CD4-positive, alpha-beta T cell treated with Interleukin-4 for 4 hours (primary cell): ENCODE measurements around the gene PLPP4.
"Not testable (repeated sequence)": the region's sequence is repeated elsewhere in the genome, so short reads cannot be mapped to it uniquely, and the experiment has no call there.

Source experiments
- DNase-seq: peaks from one replicate; pipeline ENCODE4 v3.0.0-alpha.2; 2020

PLPP4 gene

DNA sequence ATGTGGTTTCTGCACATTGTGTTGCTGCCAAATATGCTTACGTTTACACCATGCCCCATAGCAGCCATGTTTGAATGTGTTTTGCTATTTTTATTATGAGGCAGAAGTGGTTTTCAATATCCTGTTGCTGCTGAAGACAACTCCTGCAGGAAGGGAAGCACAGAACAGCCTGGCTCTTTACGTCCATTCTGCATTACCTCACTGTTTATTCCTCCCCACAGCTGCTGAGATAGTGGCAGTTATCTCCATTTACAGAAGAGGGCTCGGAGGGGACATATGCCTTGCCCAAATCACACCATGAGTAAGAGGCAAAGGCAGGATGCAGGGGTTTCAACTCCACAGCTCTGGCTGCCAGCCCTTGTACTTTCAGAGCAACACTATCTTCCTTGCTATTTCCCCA, 35.3 kb downstream of the PLPP4 start:
- no peak for DNase-seq

DNA sequence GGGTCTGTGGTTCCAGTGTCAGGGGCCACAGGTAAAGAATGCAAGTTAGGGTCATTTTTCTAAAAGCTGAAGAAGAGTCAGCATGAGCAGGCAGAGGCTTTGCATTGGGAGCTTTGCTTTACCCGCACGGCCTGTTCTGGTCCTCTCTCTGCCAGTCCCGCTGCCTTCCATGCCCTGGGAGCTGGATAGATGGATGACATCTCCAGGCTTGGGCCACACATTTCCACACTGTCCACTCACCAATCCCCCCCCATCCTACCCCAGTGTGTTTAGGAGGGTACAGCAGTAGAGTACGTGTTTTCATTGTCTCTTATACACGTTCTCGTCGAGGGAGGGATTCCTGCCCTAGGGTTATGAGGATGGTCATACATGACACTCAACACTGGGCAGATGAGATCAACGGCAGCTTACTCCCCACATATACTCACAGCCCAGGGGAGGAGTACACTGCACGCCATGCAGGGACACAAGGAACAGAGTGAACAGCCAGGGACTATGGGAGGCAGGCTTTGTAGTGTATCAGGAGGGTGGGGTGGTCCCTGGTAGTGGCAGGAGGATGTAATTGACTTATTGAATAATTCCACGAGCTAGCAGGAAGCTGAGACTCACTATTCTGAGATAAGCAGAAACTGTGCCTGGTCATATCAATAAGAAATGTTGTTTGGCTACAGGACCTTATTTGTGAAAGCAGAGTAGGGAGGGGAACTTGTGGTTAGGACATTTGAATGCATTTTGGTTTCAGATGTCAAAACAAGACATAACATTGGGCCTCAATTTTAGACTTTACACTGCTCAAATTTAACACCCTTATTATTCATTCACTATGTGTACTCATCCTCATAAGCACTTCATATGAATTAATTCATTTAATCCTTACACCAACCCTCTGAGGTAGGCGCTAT, 36.6 kb downstream of the PLPP4 start:
- DNase-seq, result no peak

DNA sequence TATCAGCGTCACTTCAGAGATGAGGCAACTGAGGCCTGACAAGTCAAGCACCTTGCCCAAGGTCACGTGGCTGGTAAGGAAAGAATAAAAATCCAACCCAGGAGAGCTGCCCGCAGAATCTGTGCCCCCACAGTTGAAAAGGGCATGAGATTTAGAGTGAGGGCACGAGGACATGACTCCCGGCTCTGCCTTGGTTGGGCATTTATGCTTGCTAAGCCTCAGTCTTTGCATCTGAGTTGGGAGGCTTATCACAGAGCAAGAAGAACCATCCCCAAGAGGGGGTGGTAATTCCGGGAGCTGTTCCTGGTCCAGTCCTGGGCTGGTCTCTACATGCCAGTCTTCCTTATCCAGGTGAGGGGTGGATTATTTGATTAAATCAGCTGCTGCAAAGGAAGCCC, 37.3 kb downstream of the PLPP4 start:
- no peak for DNase-seq

DNA sequence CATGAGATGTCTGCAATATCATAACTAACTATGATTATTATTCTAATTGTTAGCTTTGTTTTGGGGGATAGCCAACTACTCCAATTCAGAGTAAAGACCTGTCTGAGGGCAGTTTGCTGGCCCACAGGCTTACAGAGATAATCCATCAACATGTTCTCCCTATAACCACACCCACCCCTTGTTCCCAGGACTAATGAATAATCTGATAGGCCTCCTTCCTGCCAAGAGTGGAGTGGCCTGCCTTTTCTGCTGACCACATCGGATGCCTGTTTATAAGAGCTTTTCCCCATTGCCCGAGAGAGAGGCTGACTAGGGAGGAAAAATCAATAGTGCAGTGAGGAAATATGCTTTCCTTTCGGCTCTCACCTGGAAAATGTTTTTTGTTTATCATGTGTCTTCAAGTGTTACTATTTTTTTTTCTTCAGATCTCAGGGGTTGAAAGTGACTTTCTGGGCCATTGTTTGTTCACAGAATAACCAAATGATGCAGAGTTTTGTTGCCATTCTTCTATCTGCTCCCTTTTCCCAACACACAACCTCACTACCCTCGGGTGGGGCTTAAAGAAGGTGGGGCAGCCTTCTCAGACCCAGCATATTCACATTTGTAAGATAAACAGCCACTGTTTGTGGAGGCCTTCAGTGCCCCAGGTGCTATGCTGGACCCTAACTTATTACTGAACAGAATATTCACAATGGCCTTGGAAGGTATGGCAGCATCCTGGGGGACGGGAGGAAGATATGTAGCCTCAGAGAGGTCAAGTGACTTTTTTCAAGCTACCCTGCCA, 38.4 kb downstream of the PLPP4 start:
- no peak for DNase-seq

DNA sequence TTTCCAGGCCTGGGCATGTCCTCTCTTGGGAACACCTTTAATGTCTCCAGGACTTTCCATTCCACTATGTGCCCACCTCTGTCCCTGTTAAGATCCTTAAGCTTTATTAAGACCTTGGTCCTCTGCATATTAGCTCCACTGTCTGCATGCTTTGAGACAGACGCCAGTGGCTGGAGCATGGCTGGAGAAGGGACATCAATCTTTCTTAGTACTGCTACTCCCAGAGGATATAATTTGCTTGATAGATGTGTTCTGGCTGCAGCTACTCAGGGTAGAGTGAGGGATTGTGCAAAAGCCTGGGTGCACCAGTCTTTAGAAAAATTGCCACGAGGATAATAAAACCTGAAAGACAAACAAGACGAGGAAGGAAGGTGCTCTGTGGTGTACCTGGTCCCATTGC, 42.9 kb downstream of the PLPP4 start:
- DNase-seq, result no peak

DNA sequence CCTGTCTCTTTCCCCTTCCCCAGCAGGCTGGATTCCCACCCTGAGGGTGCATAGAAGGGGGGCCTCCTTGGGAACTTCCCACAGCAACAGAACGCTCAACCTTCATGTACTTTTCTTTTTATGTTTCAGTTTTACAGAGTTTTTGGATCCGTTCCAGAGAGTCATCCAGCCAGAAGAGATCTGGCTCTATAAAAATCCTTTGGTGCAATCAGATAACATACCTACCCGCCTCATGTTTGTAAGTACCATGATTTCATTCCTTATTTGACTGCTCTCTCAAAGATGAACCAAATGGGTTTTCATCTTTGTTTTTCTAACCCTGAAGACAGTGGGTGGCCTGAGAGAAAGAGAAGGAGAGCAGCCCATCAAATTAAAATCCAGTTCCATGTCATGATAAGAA, 46.7 kb downstream of the PLPP4 start:
- no peak for DNase-seq

DNA sequence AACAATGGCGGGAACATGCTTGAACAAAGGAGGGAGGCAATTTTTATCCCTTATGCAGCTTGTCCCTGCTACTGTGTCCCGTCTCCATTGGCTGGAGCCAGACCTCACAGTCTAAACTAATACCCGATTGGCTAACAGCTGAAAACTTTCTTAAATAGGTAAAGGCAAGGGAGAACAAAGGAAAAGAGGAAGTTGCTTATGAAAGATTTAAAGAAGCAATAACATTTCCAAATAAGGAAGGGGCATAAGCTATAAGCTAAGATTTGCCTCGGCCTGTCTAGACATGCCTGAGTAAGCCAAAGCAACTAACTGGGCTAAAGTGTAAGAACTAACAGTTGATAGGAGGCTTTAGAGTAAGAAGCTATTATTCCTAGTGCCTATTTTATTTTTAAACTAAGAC, 47.2 kb downstream of the PLPP4 start:
- not testable (repeated sequence) for DNase-seq

DNA sequence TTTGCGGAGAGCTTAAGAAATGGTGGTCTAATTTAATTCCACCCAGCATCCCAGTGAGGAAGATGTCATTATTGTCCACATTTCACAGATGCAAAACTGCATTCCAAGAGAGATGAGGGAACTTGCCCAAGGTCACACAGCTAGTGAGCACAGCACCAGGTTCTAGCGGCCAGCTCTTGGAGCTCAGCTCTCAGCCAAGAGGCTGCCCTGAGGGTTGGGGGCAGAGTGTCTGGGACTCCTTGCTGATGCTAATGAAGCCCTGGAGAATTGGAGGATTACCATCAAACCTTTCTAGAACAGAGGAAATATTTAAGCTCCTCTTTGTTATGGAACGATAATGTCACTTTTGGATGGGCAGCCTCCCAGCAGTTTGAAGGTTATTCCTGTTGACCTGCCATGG, 48.0 kb downstream of the PLPP4 start:
- DNase-seq, result no peak

DNA sequence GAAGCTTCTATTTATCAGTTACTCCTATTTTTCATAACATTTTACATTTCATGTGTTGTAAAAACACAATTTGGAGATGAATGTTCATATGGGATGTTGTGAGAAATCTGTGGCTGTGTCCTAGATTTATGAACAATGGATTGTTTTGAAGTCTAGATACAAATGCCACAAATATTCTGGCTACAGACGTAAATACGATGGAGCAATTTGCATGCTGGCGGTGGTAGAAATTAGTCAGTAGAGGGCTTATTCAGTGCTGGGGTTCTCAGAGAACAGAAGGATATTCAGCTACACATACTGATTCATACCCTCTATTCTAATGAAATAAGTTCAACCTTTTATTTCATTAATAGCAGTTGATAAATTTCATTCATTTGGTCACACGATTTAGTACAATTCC, 48.8 kb downstream of the PLPP4 start:
- no peak for DNase-seq

DNA sequence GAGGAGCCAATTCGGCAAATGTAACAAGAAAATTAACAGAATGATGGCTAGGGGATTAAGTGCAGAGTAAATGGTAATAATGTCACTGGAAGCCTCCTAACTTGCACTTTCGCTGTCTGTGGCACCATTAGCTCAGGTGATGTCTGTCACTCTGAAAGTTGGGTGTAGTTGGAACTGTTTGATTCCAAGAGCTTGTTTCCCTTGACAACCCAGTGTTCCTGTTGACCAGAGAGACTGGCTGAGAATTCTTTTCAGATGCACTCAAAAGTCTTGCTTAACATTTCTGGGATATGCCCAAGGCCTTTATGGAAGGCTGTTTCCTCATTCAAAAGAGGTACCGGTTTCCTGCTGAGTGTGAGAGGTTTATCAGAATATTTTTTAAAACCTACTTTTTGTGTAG, 49.6 kb downstream of the PLPP4 start:
- no peak for DNase-seq

DNA sequence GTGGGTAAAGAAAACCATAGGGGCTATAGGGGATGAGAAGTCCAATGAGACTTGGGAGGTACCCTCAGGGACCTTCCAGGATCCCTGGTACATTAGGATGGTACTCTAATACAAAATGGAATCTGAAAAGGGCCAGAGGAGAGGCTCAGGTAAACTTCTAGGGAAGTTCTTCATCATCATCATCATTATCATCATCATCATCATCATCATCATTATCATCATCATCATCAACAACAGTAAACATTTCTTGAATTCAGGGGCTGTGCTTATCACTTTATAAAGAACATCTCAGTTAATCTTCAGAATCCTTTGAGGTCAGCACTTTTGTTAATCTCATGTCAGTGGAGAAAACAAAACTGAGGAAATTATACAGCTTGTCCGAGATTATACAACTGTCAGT, 50.1 kb downstream of the PLPP4 start:
- no peak for DNase-seq

DNA sequence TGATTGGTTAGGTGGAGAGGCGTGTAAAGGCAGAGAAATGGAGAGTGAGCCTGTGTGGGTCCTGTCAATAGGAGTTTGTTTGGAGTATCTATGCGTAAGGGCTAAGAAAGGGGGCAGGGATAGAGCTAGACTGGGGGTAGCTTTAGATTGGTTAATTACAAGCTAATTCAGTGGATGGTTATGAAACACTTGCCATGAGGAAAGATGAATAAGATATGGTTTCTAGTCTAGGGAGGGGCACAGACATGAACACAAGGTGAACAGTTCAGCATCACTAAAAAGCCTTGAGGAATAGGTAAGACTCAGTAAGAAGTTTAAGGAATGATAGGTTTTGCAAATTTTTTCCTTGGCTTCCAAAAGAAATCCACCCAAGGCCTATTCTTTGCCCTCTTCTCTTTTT, 50.6 kb downstream of the PLPP4 start:
- DNase-seq, result no peak

DNA sequence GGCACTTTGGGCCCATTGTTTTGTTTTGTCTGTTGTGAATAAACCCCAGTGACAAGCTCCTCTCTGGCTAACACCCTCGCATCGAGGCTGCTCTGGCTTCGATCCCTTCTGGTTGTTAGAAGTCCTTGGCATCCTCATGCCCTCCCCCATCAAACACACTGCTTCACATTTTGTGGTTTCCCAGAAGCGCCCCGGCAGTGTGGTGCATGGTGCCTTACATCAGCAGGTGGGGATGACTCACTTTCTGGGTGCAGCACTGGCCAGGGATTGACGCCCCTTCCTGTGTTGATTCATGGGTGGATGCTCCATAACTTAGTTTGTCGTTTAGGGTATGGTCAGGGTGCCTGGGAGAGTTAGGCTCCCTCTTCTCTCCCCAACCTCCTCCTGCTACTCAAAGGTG, 51.4 kb downstream of the PLPP4 start:
- DNase-seq, result no peak

DNA sequence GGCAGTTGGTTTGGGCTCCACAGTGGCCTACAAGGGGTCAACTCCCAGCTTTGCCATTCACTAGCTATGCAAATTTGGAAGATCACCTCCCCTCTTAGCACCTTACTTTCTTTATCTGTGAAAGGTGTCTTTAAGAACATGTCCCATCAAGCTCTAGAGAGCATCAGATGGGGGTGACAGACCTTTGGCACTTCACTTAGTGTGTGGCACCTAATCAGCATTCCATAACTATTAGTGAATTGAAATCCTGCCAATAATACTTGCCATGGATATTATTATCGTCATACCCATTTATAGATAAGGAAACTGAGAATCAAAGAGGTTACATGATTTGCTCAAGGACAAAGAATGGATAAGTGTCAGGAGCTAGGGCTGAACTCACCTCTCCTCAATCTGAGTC, 51.9 kb downstream of the PLPP4 start:
- no peak for DNase-seq

DNA sequence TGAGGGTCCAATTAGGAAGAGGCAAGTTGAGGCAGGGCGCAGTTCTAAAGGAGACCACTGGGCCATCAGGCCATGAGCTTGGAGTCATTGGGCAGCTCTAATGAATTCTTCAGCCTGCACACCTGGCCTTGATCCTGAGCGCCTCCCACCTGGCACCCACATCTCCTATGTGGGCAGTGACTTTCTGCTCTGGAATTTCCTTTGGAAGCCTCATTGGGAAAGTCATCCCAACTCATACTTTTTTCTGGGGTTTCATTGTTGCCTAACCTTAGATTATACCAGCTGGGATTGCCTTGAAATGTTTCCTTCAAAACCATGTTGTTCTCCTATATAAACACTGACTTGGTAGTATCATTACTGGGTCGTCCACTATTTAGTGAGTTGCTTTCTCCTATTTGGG, 54.1 kb downstream of the PLPP4 start:
- no peak for DNase-seq

DNA sequence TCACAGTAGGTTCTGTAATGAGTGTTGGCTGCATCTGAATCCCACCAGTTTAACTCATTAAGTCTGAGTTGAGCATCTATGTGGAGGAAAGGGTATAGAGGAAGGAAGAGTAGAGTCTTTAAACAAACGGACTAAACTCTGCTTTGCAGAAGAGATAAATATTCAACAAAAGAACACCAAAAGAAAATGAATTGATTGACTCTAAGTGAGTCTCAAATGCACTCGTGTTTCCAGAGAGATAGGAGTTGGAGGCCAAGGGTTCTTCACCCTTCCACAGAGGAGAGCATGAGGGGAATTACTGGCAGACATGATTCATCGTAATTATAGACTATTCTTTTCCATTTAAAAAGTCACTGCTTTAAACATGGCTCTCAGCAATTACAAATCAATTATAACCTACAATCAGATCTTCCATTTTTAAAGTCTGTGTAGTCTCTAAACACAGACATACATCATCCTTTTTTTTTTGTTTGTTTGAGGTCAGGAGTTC, 56.3 kb downstream of the PLPP4 start:
- DNase-seq, result no peak

DNA sequence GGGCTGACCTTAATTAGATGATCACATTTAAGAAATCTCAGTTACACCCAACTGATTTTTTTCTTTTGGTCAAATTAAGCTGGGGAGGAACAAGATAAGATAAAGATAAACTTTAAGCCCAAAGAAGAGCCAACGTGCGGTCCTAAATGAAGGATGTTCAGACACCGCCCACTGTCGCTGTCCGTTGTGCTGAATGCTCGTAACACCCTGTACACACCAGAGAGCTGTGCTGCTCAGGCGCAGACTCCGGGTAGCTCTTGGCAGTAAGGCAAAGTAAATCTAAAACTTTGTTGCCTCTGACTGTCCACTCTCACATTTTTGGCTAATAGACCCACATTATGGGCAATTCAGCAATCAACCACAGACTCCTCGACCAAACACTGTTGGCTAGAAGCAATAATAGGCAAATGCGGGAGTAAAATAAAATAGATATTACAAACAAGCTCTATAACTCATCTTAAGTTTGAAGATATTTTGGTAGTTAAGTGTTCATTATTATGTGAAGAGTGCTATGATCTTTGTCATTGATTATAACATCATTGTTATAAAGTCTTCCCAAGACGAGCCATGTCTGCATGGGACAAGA, 57.1 kb downstream of the PLPP4 start:
- DNase-seq, result no peak

DNA sequence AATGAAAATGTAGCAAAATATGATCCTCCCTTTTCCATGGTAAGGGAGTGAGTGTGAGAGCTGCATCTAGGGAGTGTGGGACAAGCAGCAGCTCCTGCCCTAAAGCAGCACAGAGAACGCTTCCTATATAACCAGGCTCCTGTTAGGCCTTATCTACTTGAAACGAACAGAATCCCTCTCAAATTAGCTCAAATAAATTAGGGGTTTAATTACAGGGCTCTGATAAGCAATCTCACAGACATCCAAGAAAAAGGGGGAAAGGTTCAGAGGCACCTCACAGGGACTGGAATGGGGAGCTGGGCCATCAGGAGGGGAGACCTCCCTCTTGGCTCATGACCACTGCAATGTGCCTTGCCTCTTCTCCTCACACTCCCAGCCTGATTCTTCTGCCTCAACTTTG, 57.9 kb downstream of the PLPP4 start:
- DNase-seq, result no peak

DNA sequence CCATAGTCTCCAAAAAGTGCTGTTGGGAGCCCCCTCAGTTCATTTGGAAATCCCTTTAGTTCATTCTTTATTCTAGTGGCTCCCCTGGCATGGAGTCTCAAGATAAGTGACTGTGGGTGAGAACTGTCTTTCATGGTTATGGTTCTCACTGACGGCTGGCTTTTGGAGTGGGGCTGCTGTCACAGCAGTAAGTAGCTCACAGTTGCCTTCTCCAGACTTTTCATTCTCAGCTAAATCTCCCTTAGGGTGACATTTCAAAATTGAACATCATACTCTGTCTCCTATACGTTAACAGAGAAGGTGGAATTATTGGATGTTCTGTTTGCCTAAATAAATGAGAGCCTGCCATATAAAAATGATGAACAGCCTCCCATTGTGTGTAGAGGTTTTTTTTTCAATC, 58.7 kb downstream of the PLPP4 start:
- DNase-seq, result no peak

DNA sequence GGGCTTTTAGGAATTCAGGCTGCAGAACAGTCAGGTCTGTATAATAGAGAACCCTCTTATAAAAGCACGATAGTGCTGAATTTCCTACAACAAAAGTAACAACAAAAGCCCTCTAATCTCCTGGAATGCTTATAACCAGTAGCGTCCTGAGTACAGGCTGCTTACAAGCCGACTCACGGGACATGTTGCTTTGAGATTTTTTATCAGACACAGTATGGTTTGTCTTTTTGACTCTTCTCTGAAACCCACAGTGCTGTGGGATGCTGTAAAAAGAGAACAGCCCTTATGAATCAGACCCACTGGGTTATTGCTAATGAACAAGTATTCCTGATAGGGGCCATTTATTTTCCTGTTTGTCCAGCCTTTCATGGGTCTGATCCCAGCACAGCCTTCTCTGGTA, 59.4 kb downstream of the PLPP4 start:
- DNase-seq, result no peak

DNA sequence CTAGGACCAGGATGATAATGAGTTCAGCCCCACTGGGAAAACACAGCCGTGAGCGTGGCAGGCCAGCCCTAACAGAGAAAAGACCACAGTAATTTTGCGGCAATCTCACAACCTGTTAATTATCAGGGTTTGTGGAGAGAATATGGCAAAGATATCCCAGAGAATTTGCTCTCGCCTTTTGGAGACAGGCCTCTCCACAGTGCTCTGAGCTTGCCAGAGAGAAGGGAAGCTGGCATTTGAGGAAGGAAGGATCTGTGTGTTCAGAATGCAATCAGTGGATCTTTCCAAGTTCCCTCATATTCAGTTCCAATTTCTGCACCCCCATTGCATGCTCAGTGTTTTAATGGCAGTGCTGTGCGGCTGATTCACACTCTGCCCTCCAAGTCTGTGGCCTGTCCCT, 60.2 kb downstream of the PLPP4 start:
- no peak for DNase-seq

DNA sequence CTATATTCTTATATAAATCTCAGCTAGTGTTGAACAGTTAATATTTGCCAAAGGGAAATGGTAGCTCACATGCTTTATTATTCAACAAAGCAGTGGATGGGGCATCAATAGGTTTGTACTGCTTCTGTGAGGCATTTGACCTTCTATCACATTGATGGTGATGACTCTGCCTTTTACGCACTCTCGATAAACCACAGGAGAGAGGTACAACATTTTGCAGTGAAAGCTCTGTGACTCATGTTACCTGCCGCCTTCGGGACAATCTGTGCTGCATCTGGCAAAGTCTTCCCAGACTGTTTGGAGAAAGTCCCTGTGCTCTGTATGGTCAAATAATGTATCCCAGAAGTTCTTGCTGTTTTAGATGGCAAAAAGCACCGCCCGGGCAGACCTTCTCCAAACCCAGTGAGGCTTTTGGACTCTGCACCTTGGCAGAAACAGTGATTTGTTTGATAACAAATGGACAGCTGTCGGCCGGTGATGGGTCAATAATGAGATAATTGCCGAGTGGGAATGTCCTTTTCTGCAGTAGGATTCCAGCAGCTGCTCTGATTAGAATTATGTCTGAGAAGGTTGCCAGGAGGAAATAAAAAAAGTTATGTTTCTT, 61.0 kb downstream of the PLPP4 start:
- no peak for DNase-seq

DNA sequence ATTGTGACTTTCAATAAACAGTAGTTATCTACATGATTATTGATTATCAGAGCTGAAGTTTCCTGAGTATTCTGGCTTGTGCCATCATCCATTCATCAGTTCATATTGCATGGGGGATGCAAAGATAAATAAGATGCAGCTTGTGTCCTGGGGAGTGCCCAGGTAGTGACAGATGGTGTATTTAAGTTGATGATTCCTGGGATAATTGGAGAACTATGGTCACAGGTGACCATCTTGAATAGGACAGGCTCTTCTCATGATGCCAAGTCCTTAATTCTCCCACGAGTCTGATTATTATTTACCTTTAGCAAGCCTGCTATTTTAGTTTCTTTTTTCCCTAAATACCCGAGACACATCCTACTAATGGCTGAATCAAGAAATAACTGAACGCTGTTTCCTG, 64.9 kb downstream of the PLPP4 start:
- no peak for DNase-seq
